ENCODE data around the gene SOWAHA. TPM values are rescaled to one million over a fixed set of nuclear protein-coding genes. Genes with fewer than 3 reads are reported as not detected.

Gene SOWAHA
- total and polyA plus RNA-seq, 10 of the 15 experiments (the other 5 are each of a cell fraction or from before 2014, with no cell fraction given), result 0.02 to 0.37 (median 0.05) TPM; not detected in 4

DNA sequence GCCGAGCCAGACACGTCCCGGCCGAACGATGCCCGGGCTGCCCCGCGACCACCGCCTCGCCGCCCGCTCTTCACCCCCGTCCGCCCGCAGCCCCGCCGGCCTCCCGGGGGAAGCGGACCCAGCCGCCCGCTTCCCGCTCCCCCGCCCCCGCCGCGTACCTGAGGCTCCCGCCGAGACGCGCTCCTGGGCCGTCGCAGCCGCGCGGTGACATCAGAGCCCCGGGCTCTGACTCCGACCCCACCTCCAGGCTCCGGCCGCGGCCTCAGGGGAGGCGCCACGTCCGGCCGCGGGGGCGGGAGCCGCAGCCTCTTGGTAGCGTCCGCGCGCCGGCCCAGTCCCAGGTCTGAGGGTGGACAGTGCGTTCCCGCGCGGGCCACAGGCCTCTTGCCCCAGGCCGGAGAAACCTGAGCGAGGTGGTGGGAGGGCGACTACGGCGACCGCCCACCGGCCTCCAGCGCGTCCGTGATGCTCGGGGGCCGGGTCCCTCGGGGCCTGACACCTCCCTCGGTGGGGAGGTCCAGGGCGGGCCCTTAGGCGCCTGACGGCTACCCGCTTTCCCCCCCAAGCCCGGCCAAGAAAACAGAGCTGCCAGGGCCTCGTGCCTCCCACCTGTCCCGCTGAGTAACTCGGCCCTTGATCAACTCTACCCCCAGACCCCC is 17.5 kb downstream of the SOWAHA start, which contains the start of gene SHROOM1:
Gene SHROOM1 (minus strand): TSS at position 212 of the 659 bp plus-strand sequence. CDS start 4,507 bp downstream, outside the sequence.
- intact Hi-C loops (cut with micrococcal nuclease; ENCODE audit: unreplicated experiment) (loop anchor here (1.0 to 2.0 kb wide), 2 partner anchors 36 to 53 kb away; partner anchors contain the start of genes GDF9 and UQCRQ), in situ Hi-C loops (cut with MboI) (no loop called here)
- Histone ChIP-seq H3K27me3 (replicated peaks in 1 of 2; ENCODE audit: control insufficient read depth in 2 of 2, insufficient read depth in 2 of 2, low read length in 1 of 2) (peaks cover 0 to 2% of the 10 kb centered on the region in 2 experiments; a peak in 2 of 4 replicates), H3K9me3 (replicated peaks; ENCODE audit: control insufficient read depth, insufficient read depth, low read length) (no peaks in the 10 kb centered on the region), H3K4me1 (ENCODE audit: control insufficient read depth, insufficient read depth, low read length) (no peaks in the 10 kb centered on the region; the same call in 1 of the 2 replicates), H3K27ac (ENCODE audit: control insufficient read depth, insufficient read depth) (peak within 1 kb of the TSS; percentile 18; the same call in 1 of the 2 replicates), H3K36me3 (ENCODE audit: control insufficient read depth in 2 of 2, insufficient read depth in 2 of 2, low read length in 1 of 2) (no peaks in the 10 kb centered on the region), H3K9ac (ENCODE audit: control insufficient read depth, insufficient read depth, low read length) (peak within 1 kb of the TSS; percentile 48; the same call in 1 of the 2 replicates), H3K4me3 (peak within 1 kb of the TSS; percentile 59), H4K20me1 (ENCODE audit: control insufficient read depth, insufficient read depth) (no peaks in the 10 kb centered on the region), H3K79me2 (ENCODE audit: control insufficient read depth, insufficient read depth, low read length) (no peaks in the 10 kb centered on the region), H3K4me2 (ENCODE audit: control insufficient read depth, insufficient read depth) (peak within 1 kb of the TSS; percentile 79), H2AFZ (ENCODE audit: control insufficient read depth, low read depth, low read length) (peak within 1 kb of the TSS; percentile 94)
- no TSS peak for BruUV-seq (replicated peaks)
- ChIA-PET POLR2A (interaction anchor here (0.8 to 1.1 kb wide), 4 partner anchors 26 to 274 kb away, joined by 3 read pairs; no protein-coding TSS in a partner anchor), CTCF (interaction anchor here (0.5 to 6.0 kb wide), 13 partner anchors 10 to 405 kb away, joined by 3 to 46 read pairs (median 3); partner anchors contain the start of genes GDF9 and UQCRQ), SMC1A (ENCODE audit: uncharacterized antibody, unreplicated experiment) (interaction anchor here (1.2 to 3.2 kb wide), 3 partner anchors 35 to 133 kb away, joined by 4 to 16 read pairs (median 5); partner anchors contain the start of genes AFF4, GDF9 and UQCRQ), RAD21 (ENCODE audit: unreplicated experiment) (interaction anchor here (1.8 kb wide), 1 partner anchor 53 kb away, joined by 5 read pairs; no protein-coding TSS in a partner anchor)
- FAIRE-seq (no peak), DNase-seq (ENCODE audit: low read depth, low spot score) (no peak), ATAC-seq (peak; percentile 84)
- 4% methylated on average over 48 of the region's 78 CpGs for WGBS (ENCODE audit: insufficient coverage, insufficient replicate concordance, low lambda C conversion rate, missing lambda C conversion rate)
- TF ChIP-seq SPI1 (IDR thresholded peaks at IDR 0.05; ENCODE audit: borderline replicate concordance, insufficient read depth, low read depth, low read length) (no peak), GATAD2B (conservative IDR thresholded peaks at IDR 0.05; ENCODE audit: low read depth) (peak; percentile 31; the same call in 1 of the 2 replicates), SREBF2 (IDR thresholded peaks at IDR 0.05; ENCODE audit: low read length) (no peak), ZBTB40 (IDR thresholded peaks at IDR 0.05; ENCODE audit: borderline replicate concordance) (no peak), ZZZ3 (IDR thresholded peaks at IDR 0.05; ENCODE audit: control insufficient read depth, insufficient read length, low read depth) (no peak), TCF12 (IDR thresholded peaks at IDR 0.05; ENCODE audit: low read depth, low read length) (0 out of 2 replicates have a peak, but pooled peaks have one; percentile 3), NR2F1 (conservative IDR thresholded peaks at IDR 0.05) (peak; percentile 56), NFIC (IDR thresholded peaks at IDR 0.05; ENCODE audit: low read depth, low read length) (no peak), SREBF1 (IDR thresholded peaks at IDR 0.05; ENCODE audit: low read length) (no peak), RBBP5 (conservative IDR thresholded peaks at IDR 0.05) (no peak), DPF2 (IDR thresholded peaks at IDR 0.05) (peak; percentile 60; the same call in 1 of the 2 replicates), TCF3 (IDR thresholded peaks at IDR 0.05; ENCODE audit: borderline replicate concordance, insufficient read depth, low read depth, low read length) (no peak), NRF1 (conservative IDR thresholded peaks at IDR 0.05; ENCODE audit: low read depth, low read length) (no peak), USF1 (IDR thresholded peaks at IDR 0.05; ENCODE audit: borderline replicate concordance, extremely low read length, insufficient read depth, low read depth, low read length) (no peak), E2F4 (IDR thresholded peaks at IDR 0.05; ENCODE audit: low read depth, low read length) (no peak), IRF5 (IDR thresholded peaks at IDR 0.05; ENCODE audit: borderline replicate concordance) (no peak)

Measured in GM12878 (cell line).